ENCODE measurements around the gene PPAT. TPM values are rescaled to one million over a fixed set of nuclear protein-coding genes. Genes with fewer than 3 reads are reported as not detected.

PPAT gene
- total and polyA plus RNA-seq, 2 donors (not counting 1 experiment from before 2014, with no cell fraction given) = 3.2 to 9.2 TPM

- no peak overlapping the region for H3K27ac ChIP-seq (ENCODE audit: low read length in 2 of 2)
- Mint-ChIP-seq H3K4me1 (peaks cover 3% of the 10 kb centered on the region), H3K27ac (no peak overlapping the region), H3K4me3 (no peak overlapping the region), H3K27me3 (no peaks in the 10 kb centered on the region), H3K9me3 (ENCODE audit: insufficient read depth) (no peaks in the 10 kb centered on the region)
- H2AFZ ChIP-seq (ENCODE audit: insufficient read depth, low read depth, low read length, poor library complexity, severe bottlenecking) = no peak overlapping the region
- ChIA-PET POLR2A (no interaction called here), CTCF (interaction anchor here (1.0 to 1.1 kb wide), 2 partner anchors 19 to 99 kb away, joined by 3 read pairs; no protein-coding TSS in a partner anchor)
- no peaks in the 10 kb centered on the region for H3K4me1 ChIP-seq (ENCODE audit: control insufficient read depth in 2 of 2, insufficient read depth in 2 of 2, low read length in 2 of 2)
- no peak overlapping the region for H3K4me3 ChIP-seq (ENCODE audit: control extremely low read depth in 1 of 5, extremely low read depth in 1 of 5, insufficient read depth in 1 of 5, low read depth in 2 of 5, low read length in 4 of 5)
- peaks cover 4 to 33% of the 10 kb centered on the region in 2 experiments for H3K36me3 ChIP-seq (replicated peaks in 1 of 2; ENCODE audit: control extremely low read depth in 1 of 2, control insufficient read depth in 1 of 2, extremely low read depth in 1 of 2, insufficient read depth in 2 of 2, low read length in 1 of 2)
- DNase-seq (no peak), ATAC-seq (ENCODE audit: low read depth) (no peak)
- TF ChIP-seq CTCF (IDR thresholded peaks at IDR 0.05) (no peak), EZH2 (IDR thresholded peaks at IDR 0.05; ENCODE audit: borderline replicate concordance, insufficient read depth, low read depth, low read length, poor library complexity, severe bottlenecking) (no peak)
- no peaks in the 10 kb centered on the region for H3K9me3 ChIP-seq (ENCODE audit: control extremely low read depth in 1 of 3, control insufficient read depth in 2 of 3, insufficient read depth in 1 of 3, low read length in 2 of 3)
- peaks cover 26% of the 10 kb centered on the region for H3K79me2 ChIP-seq (ENCODE audit: control insufficient read depth, insufficient read depth, low read length)
- H4K20me1 ChIP-seq (ENCODE audit: control insufficient read depth, insufficient read depth, low read length, poor library complexity, severe bottlenecking) = no peaks in the 10 kb centered on the region
- WGBS (ENCODE audit: insufficient coverage) = no CpG with 5 or more reads among the region's 2 CpGs
- intact Hi-C loops (cut with micrococcal nuclease) = no loop called here
- H3K27me3 ChIP-seq (replicated peaks in 1 of 4; ENCODE audit: control extremely low read depth in 1 of 4, control insufficient read depth in 3 of 4, insufficient read depth in 4 of 4, low read length in 3 of 4) = no peaks in the 10 kb centered on the region
- H3K9ac ChIP-seq (ENCODE audit: low read length) = no peak overlapping the region
- H3K4me2 ChIP-seq (replicated peaks; ENCODE audit: low read depth, low read length, poor library complexity, severe bottlenecking) = no peak overlapping the region
Observed at GRCh38 chr4:56444719-56445118, 9.3 kb upstream of the PPAT start.

GRCh38 chr4:56440983-56441382 lies 5.6 kb upstream of the PPAT start:
- TF ChIP-seq CTCF (IDR thresholded peaks at IDR 0.05) (no peak), EZH2 (IDR thresholded peaks at IDR 0.05; ENCODE audit: borderline replicate concordance, insufficient read depth, low read depth, low read length, poor library complexity, severe bottlenecking) (no peak)
- Histone ChIP-seq H4K20me1 (ENCODE audit: control insufficient read depth, insufficient read depth, low read length, poor library complexity, severe bottlenecking) (no peaks in the 10 kb centered on the region), H3K9me3 (ENCODE audit: control extremely low read depth in 1 of 3, control insufficient read depth in 2 of 3, insufficient read depth in 1 of 3, low read length in 2 of 3) (no peaks in the 10 kb centered on the region), H3K27ac (ENCODE audit: low read length in 2 of 2) (no peak overlapping the region), H3K4me3 (ENCODE audit: control extremely low read depth in 1 of 5, extremely low read depth in 1 of 5, insufficient read depth in 1 of 5, low read depth in 2 of 5, low read length in 4 of 5) (no peak overlapping the region), H3K36me3 (replicated peaks in 1 of 2; ENCODE audit: control extremely low read depth in 1 of 2, control insufficient read depth in 1 of 2, extremely low read depth in 1 of 2, insufficient read depth in 2 of 2, low read length in 1 of 2) (peaks cover 4 to 20% of the 10 kb centered on the region in 2 experiments), H3K79me2 (ENCODE audit: control insufficient read depth, insufficient read depth, low read length) (peaks cover 61% of the 10 kb centered on the region), H3K9ac (ENCODE audit: low read length) (no peak overlapping the region), H3K27me3 (replicated peaks in 1 of 4; ENCODE audit: control extremely low read depth in 1 of 4, control insufficient read depth in 3 of 4, insufficient read depth in 4 of 4, low read length in 3 of 4) (no peaks in the 10 kb centered on the region), H2AFZ (ENCODE audit: insufficient read depth, low read depth, low read length, poor library complexity, severe bottlenecking) (no peak overlapping the region), H3K4me2 (replicated peaks; ENCODE audit: low read depth, low read length, poor library complexity, severe bottlenecking) (no peak overlapping the region), H3K4me1 (ENCODE audit: control insufficient read depth in 2 of 2, insufficient read depth in 2 of 2, low read length in 2 of 2) (peaks cover 8 to 11% of the 10 kb centered on the region in 2 donors)
- Mint-ChIP-seq H3K9me3 (ENCODE audit: insufficient read depth) (no peaks in the 10 kb centered on the region), H3K4me1 (peaks cover 15% of the 10 kb centered on the region), H3K27ac (no peak overlapping the region), H3K27me3 (no peaks in the 10 kb centered on the region), H3K4me3 (no peak overlapping the region)
- WGBS (ENCODE audit: insufficient coverage) = no CpG with 5 or more reads among the region's 1 CpG
- intact Hi-C loops (cut with micrococcal nuclease) = no loop called here
- POLR2A ChIA-PET = no interaction called here
- CTCF ChIA-PET = interaction anchor here (0.9 to 2.4 kb wide), 2 partner anchors 15 to 17 kb away, joined by 4 to 9 read pairs; no protein-coding TSS in a partner anchor
- DNase-seq (no peak), ATAC-seq (ENCODE audit: low read depth) (no peak)
